Testis (tissue), 3 donors: ENCODE results near the gene NPLOC4. TPM values are rescaled to one million over a fixed set of nuclear protein-coding genes. Genes with fewer than 3 reads are reported as not detected.

Source experiments
- DNase-seq: peaks from one replicate; pipeline ENCODE4 v3.0.0-alpha.2; 2019
- H3K27ac ChIP-seq, 2 donors: fragments of 200-600 bp; sonication (generic); one replicate each; pipeline ENCODE4 v1.5.1; 2019
- H3K27me3 ChIP-seq: fragments of 200-600 bp; sonication (generic); one replicate; pipeline ENCODE4 v1.5.1; 2019
- H3K36me3 ChIP-seq: fragments of 200-600 bp; sonication (generic); one replicate; pipeline ENCODE4 v1.5.1; 2017; ENCODE audit warnings: low read depth; ENCODE audit errors: missing control alignments
- H3K4me1 ChIP-seq: fragments of 200-600 bp; sonication (generic); one replicate; pipeline ENCODE4 v1.5.1; 2019
- H3K4me3 ChIP-seq, 2 donors: fragments of 200-600 bp; sonication (generic); one replicate each; pipeline ENCODE4 v1.5.1; 2017 to 2019
- H3K9me3 ChIP-seq: fragments of 200-600 bp; sonication (generic); one replicate; pipeline ENCODE4 v1.5.1; 2017
- POLR2A ChIP-seq: fragments of 450-650 bp; IDR thresholded peaks from one replicate; pipeline ENCODE4 v1.6.1; 2017; ENCODE audit warnings: antibody characterized with exemption, mild to moderate bottlenecking, moderate library complexity
- WGBS, 2 donors: methylation state at CpG; one replicate each; pipeline ENCODE4 v1.1.5; 2018; 5-methylcytosine and 5-hydroxymethylcytosine counted together
- intact Hi-C: fragments of 100-400 bp; cut with DNase I; formaldehyde crosslinking; loops from one replicate; pipeline ENCODE4 v1.15.1; 2023; ENCODE audit warnings: low total_unique reads
- polyA plus RNA-seq: library from polyadenylated mRNA; stranded (reverse); fragments of 350-450 nt; fragmentation: Illumina TruSeq; extraction: RNeasy Lipid Tissue Mini Kit (QIAGEN cat#74804); gene quantifications from one replicate; pipeline ENCODE4 v1.2.3, GENCODE V29; 2014; ENCODE audit warnings: low read depth, low replicate concordance; ENCODE audit not compliant: insufficient read depth
- total RNA-seq, 2 donors: library from RNA; depleted of rRNA; stranded (reverse); fragments of >200 nt; gene quantifications; one replicate each; pipeline ENCODE4 v1.2.3, GENCODE V29; 2016
- TF ChIP-seq, protein P1 (sequence below), 3 experiments: fragments of 450-650 bp in 2 of 3; fragments of 200-600 bp in 1 of 3; sonication (generic) in 1 of 3; IDR thresholded peaks; one replicate each; pipeline ENCODE4 v1.5.1; 2016 to 2019; ENCODE audit warnings: antibody characterized with exemption in 3 of 3, mild to moderate bottlenecking in 2 of 3, moderate library complexity in 1 of 3

Gene NPLOC4
- total and polyA plus RNA-seq, 3 donors from 2014 or later, result 106 to 130 (median 122) TPM

DNA sequence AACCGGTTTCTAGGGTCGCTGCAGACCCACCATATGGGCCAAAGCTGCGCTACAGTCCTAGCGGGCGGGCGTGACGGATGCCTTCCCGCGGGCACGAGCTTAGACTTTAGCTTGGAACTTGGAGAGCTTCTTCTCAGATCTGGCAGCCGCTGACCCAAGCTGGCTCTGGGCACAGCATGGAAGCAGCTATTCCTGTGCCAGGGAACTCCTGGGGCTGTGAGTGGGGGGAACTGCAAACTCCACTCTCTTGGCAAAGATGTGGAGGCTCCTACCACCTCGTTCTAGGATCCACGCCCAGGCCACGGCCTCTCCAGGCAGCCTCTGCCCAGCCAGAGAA lies 93.6 kb downstream of the NPLOC4 start:
- H3K36me3 ChIP-seq, result no peaks in the 10 kb centered on the region
- TF ChIP-seq POLR2A, result no peak
- TF ChIP-seq, protein P1, sequence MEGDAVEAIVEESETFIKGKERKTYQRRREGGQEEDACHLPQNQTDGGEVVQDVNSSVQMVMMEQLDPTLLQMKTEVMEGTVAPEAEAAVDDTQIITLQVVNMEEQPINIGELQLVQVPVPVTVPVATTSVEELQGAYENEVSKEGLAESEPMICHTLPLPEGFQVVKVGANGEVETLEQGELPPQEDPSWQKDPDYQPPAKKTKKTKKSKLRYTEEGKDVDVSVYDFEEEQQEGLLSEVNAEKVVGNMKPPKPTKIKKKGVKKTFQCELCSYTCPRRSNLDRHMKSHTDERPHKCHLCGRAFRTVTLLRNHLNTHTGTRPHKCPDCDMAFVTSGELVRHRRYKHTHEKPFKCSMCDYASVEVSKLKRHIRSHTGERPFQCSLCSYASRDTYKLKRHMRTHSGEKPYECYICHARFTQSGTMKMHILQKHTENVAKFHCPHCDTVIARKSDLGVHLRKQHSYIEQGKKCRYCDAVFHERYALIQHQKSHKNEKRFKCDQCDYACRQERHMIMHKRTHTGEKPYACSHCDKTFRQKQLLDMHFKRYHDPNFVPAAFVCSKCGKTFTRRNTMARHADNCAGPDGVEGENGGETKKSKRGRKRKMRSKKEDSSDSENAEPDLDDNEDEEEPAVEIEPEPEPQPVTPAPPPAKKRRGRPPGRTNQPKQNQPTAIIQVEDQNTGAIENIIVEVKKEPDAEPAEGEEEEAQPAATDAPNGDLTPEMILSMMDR (IDR thresholded peaks at IDR 0.05), result no peak
- H3K4me3 ChIP-seq, result no peak overlapping the region

DNA sequence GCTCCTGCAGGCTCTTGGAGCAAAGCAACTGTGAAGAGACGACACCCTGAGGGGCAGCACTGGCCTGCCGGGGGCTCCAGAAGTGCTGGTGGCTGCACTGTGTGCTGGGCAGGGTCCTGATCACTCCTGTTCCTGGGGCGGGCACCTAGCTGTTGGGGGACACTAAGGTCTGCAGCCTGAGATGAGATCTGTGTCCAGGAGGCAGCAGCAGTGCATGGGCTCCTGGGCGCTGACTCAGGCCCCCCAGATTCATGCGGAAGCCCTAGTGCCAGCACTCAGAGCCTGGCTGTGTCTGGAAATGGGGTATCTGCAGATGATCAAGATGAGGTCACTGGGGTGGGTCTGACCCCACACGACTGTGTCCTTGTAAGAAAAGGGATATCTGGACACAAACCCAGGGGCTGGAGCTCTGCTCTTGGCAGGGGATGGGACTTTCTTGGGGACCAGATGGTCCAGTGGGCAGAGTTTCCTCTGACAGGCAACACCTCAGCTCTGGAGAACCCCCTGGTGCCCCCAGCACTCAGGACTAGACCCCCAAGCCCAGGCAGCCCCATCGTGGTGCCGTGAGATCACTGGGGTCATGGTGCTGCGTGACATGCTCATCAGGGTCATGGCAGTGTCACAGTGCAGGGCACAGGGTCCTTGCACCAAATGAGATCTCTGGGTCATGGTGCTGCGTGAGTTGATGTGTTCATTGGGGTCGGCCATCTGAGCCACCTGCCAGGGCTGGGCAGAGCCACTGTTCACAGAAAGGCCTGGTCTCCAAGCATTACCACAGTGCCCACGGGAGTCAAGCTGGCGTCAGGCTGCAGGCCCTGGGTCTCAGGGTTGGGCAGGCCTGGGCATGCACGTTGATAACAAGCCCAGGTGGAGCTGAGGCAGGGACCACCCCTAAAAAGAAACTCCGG lies 94.2 kb downstream of the NPLOC4 start:
- Histone ChIP-seq H3K9me3 (no peaks in the 10 kb centered on the region), H3K4me3 (no peak overlapping the region), H3K36me3 (no peaks in the 10 kb centered on the region), H3K27me3 (no peaks in the 10 kb centered on the region), H3K27ac (no peak overlapping the region), H3K4me1 (no peaks in the 10 kb centered on the region)
- 87 to 89% methylated on average over 6 to 15 of the region's 15 CpGs for WGBS, 2 donors
- no peak for TF ChIP-seq POLR2A
- TF ChIP-seq, protein P1 (IDR thresholded peaks at IDR 0.05), result no peak
- DNase-seq, result no peak
- intact Hi-C loops, result no loop called here

More for the DNA sequence above, 93.6 kb downstream of the NPLOC4 start:
- Histone ChIP-seq H3K9me3 (no peaks in the 10 kb centered on the region), H3K27ac (no peak overlapping the region), H3K27me3 (no peaks in the 10 kb centered on the region), H3K4me1 (no peaks in the 10 kb centered on the region)
- 95% methylated on average over 14 of the region's 14 CpGs; no CpG with 5 or more reads in 1 of the 2 donors for WGBS, 2 donors
- intact Hi-C loops, result no loop called here
- no peak for DNase-seq

DNA sequence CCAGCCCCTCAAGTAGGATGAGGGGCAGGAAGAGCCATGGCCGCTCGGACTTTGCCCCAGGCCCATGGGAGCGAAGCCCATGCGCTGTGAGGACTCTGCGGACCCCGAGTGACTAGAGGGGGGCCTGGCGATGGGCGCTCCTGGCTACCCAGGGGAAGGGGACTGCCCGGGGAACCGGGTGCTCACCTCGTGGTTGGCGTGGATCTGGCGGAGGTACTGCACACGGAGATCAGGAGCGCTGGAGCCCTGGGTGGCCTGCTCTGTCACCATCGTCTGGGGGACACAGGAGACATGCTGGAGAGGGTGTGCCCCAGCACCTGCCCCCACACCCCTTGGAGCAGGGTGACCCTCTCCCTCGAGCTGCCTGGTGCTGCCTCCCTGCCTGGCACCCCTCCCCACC lies 95.8 kb downstream of the NPLOC4 start:
- intact Hi-C loops, result no loop called here
- 89 to 94% methylated on average over 9 to 15 of the region's 17 CpGs for WGBS, 2 donors
- Histone ChIP-seq H3K4me3 (no peak overlapping the region), H3K27ac (no peak overlapping the region), H3K4me1 (peaks cover 6% of the 10 kb centered on the region), H3K27me3 (no peaks in the 10 kb centered on the region), H3K36me3 (no peaks in the 10 kb centered on the region), H3K9me3 (no peaks in the 10 kb centered on the region)
- TF ChIP-seq POLR2A, result no peak
- TF ChIP-seq, protein P1 (IDR thresholded peaks at IDR 0.05), result no peak
- no peak for DNase-seq

DNA sequence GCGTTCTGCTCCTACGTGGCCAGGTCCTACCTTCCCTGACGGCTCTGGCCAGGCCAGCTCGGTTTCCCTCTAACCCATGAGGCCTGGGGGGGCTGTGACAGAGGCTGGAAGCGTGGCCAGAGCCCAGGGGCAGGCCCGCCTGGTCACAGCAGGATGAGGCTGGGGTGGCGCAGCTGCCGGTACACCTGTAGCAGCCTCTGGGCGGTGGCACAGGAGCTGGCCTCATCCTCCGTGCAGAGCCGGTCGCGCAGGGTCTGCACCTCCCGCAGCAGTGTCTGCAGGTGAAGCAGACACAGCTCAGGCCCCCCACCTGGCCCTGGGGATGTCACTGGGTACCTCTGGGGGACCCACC lies 96.3 kb downstream of the NPLOC4 start:
- H3K36me3 ChIP-seq, result no peaks in the 10 kb centered on the region
- peaks cover 6% of the 10 kb centered on the region for H3K4me1 ChIP-seq
- no peak overlapping the region for H3K27ac ChIP-seq
- WGBS, 2 donors, result 80 to 97% methylated on average over 2 to 14 of the region's 14 CpGs
- no peak for TF ChIP-seq POLR2A
- TF ChIP-seq, protein P1 (IDR thresholded peaks at IDR 0.05), result no peak
- H3K27me3 ChIP-seq, result no peaks in the 10 kb centered on the region
- H3K9me3 ChIP-seq, result no peaks in the 10 kb centered on the region
- no peak overlapping the region for H3K4me3 ChIP-seq
- intact Hi-C loops, result no loop called here
- no peak for DNase-seq
